ENCODE measurements around the gene NMNAT3.

NMNAT3 gene

DNA sequence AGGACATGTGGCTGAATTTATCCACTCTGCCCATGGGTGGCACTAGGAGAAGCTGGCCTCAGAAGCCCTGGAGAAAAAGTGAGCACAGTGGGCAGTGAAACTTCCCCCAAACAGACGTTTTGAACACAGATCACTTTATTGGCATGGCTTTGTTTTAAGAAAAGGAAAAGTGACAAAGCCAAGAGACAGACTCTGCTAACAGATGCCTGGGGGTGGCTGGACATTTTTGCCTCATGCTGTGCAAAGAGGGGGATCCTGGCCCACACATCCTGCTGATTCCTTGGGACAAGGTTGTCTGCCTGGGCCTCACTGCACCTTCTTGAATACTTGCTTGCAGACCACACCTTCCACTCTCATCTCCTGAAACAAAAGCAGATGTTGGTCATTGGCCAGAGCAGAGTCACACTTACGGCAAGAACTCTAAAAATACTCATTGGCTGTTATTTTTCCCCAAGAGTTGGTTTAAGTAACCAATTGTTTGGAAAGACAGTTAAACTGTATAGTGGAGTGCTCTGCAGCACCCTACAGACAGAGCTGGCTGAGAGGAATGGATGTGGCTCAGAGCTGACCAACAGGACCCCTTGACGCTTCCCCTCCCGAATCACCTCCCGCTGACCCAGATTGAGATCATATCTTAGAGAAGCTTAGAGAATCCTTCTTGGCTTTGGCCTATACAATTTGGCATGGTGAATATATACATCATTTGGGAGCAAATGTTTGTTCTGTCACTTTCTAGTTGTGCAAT lies 160.3 kb downstream of the NMNAT3 start:
- no peak for DNase-seq

GRCh38 chr3:139514741-139515140 lies 163.0 kb downstream of the NMNAT3 start:
- no peak for DNase-seq
